Prostate gland (tissue), 2 donors: Measurements from ENCODE around the gene TLCD5.

ENCODE experiments used
- POLR2A ChIP-seq: fragments of 450-650 bp; IDR thresholded peaks from one replicate; pipeline ENCODE4 v1.6.1; 2016; ENCODE audit warnings: antibody characterized with exemption, mild to moderate bottlenecking
- POLR2AphosphoS5 ChIP-seq: sonication (generic); formaldehyde crosslinking; IDR thresholded peaks from one replicate; pipeline ENCODE4 v1.6.1; 2017; ENCODE audit warnings: antibody characterized with exemption
- TF ChIP-seq, protein P1 (sequence below), 4 experiments: fragments of 200-600 bp in 2 of 4; fragments of 450-650 bp in 2 of 4; sonication (generic) in 2 of 4; IDR thresholded peaks; 1 replicate in 3 of 4; 2 replicates in 1 of 4; pipeline ENCODE4 v1.5.1; 2016 to 2019; ENCODE audit warnings: antibody characterized with exemption in 4 of 4, mild to moderate bottlenecking in 2 of 4, moderate library complexity in 2 of 4

DNA sequence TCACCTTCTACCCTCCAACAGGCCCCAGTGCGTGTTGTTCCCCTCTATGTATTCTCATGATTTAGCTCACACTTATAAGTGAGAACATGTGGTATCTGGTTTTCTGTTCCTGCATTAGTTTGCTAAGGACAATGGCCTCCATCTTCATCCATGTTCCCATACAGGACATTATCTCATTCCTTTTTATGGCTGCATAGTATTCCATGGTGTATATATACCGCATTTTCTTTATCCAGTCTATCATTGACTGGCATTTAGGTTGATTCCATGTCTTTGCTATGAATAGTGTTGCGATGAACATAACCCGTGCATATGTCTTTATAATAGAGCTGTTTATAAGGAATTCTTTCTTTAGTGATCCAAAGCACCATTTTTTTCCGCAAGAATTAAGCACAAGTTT lies 28.5 kb upstream of the TLCD5 start:
- TF ChIP-seq, protein P1, sequence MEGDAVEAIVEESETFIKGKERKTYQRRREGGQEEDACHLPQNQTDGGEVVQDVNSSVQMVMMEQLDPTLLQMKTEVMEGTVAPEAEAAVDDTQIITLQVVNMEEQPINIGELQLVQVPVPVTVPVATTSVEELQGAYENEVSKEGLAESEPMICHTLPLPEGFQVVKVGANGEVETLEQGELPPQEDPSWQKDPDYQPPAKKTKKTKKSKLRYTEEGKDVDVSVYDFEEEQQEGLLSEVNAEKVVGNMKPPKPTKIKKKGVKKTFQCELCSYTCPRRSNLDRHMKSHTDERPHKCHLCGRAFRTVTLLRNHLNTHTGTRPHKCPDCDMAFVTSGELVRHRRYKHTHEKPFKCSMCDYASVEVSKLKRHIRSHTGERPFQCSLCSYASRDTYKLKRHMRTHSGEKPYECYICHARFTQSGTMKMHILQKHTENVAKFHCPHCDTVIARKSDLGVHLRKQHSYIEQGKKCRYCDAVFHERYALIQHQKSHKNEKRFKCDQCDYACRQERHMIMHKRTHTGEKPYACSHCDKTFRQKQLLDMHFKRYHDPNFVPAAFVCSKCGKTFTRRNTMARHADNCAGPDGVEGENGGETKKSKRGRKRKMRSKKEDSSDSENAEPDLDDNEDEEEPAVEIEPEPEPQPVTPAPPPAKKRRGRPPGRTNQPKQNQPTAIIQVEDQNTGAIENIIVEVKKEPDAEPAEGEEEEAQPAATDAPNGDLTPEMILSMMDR (IDR thresholded peaks at IDR 0.05): no peak
- TF ChIP-seq POLR2A (no peak), POLR2AphosphoS5 (no peak)
